Effector CD4-positive, alpha-beta T cell (primary cell): ENCODE results near the gene OR2A42. TPM values are rescaled to one million over a fixed set of nuclear protein-coding genes. Genes with fewer than 3 reads are reported as not detected.
"Not testable (repeated sequence)": the region's sequence is repeated elsewhere in the genome, so short reads cannot be mapped to it uniquely, and the experiment has no call there.

Experiments
- DNase-seq: peaks from one replicate; pipeline ENCODE4 v3.0.0-alpha.2; 2020
- total RNA-seq: gene quantifications from one replicate; lab custom pipeline; 2026; lab: John Stamatoyannopoulos, UW

The OR2A42 gene, protein sequence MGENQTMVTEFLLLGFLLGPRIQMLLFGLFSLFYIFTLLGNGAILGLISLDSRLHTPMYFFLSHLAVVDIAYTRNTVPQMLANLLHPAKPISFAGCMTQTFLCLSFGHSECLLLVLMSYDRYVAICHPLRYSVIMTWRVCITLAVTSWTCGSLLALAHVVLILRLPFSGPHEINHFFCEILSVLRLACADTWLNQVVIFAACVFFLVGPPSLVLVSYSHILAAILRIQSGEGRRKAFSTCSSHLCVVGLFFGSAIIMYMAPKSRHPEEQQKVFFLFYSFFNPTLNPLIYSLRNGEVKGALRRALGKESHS
- not detected for total RNA-seq

DNA sequence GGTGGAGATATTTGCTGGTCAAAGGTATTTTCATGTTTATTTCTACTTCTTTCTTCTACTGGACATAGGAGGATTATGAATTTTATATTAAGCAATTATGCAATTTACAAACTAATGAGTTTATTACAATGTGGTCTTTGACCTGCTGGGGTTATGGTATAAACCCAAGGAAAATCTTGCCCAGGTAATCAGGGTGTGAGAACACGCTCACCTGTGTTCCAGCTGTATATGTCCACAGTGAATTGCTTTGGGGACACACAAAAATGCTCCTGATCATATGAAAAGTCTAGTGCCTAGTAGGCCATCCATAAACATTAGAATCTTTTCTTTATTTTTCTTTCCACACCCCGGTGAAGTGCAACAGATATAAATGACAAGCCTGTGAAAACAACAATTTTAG is at the start of gene OR2A42:
Gene OR2A42, minus strand, starts transcription at position 241 of the 400 bp plus-strand sequence. CDS start 6,762 bp downstream, outside the sequence.
- DNase-seq = not testable (repeated sequence)

DNA sequence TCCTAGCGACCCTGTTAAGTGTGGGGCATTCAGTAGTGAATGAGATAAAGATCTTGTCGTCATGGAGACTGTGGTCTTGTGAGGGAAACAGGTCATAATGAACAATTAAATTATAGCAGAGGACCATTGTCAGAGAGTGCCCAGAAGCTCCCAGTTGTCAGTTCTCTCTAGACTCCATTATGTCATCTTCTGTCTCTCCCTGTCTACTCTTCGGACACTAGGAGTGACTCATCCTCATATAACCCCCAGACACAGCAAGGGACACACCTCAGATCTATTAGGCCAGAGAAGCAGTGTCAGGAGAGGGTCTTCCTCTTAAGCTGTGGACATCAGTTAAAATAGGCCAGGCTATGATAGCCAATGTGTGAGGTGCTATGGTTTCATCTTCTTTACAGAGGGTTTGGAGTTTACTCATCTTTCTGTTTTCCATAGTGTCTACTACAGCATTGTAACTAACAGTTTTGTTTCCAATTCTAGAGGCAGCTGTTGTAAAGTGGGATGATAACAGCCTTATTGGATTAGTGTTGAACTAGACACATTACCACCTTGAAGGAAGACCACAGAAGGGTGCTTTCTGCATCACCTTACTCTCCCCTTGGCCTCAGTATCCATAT is 47.9 kb upstream of the OR2A42 start:
- DNase-seq = not testable (repeated sequence)

DNA sequence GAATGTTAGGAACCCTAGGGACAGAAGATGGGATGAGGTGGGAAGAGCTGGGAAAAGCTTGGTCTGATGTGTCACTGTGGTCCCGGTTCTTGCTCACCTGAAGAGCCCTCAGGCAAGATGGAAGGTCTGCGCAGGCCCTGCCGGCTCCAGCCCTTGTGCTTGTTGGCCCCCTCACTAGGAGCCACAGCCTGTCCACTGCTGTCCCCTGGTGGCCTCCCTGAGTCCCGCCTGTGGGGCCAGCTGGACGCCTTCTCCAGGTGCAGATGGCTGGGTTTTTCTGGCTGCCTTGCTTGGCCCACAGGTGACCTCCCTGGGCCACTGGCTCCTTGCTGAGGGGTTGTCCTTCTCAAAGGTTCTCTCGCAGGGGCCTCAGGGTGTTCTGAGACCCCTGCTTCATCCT is 44.3 kb upstream of the OR2A42 start:
- DNase-seq = not testable (repeated sequence)

DNA sequence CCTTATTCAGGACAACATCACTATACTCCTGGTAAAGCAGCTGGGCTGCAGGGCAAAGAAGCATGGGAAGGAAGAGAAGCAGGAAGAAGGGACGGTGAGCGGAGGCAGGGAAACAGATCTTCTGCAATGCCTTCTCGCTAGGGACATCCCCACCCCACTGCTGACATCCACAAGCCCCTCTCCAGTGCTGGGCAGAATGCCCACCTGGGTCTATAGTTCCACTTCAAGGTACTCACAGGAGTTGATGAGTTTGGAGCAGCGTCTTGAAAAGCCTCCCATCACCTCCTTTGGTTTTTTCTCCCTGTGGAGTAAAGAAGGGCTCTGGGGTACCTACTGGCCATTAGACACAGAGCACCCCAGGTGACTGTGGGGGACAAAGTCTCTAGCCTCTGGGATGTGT is 43.1 kb upstream of the OR2A42 start:
- not testable (repeated sequence) for DNase-seq

DNA sequence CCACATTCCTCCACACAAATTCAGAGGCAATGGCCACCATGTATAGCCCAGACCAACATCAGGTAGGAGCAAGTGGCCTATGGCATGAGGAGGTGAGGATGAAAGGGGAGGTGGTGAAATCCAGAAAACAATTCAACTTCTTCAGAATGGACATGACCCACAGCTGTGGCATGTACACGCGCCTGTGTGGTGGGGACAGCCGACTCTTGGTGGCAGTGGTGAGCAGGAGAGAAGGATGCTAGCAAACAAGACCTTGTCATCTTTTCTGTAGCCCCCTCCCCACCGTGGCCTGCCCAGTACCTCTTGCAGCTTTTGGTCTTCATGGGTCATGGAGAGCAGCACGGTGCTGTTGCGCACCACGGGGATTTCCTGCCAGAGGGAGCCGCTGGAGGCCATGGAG is 42.6 kb upstream of the OR2A42 start:
- DNase-seq = not testable (repeated sequence)

DNA sequence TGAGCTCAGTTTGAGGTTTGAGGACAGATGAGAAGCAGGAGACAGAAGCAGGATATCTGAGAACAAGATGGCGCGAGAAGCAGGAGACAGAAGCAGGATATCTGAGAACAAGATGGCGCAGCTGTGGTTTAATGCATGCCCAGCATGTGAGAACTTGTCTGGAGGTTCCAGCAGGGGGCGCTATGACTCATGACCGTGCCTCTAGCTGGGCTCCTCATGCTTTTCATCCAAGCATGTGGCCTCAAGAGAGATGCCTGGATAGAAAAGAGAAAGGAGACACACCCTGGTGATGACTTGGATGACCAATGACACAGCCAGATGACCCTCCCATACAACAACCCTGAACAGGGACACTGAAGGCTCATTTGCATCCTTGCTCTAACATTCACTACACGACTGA is 40.6 kb upstream of the OR2A42 start:
- not testable (repeated sequence) for DNase-seq

DNA sequence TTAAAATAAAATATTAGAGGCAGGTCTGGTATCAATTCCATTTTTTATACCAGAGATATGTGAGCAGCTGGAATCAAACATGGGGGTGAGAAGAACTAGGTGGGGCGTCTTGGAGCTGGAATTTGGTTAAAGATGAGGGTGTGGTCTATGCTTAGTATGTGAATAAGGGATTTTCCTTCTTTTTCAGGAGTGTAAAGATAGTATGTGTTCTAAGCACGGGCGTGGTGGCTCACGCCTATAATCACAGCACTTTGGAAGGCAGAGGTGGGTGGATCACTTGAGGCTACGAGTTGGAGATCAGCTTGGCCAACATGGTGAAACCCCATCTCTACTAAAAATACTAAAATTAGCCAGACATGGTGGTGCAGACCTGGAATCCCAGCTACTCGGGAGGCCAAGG is 35.9 kb upstream of the OR2A42 start:
- not testable (repeated sequence) for DNase-seq

DNA sequence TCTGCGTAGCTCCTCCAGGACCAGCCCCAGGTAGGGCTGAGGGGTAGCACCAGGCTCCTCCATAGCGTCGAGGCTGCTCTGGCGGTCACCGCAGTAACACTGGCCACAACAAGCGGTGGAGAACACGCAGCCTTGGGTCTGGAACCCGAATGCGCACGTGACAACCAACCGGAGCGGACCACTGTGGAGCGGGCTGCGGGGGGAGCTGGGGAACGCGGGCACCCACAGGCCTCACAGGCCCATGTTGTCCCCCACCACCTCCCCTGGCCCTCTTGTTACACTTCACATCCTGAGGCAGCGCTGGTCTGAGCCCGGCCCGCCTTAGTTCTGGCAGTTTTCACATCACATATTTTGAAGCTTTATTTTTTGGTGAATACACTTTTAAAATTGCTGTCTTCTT is 29.8 kb upstream of the OR2A42 start, which contains the start of gene CTAGE8:
Gene CTAGE8, minus strand, starts transcription at position 101 of the 400 bp plus-strand sequence. Its CDS starts 38 bp downstream, at position 63.
- DNase-seq = not testable (repeated sequence)

DNA sequence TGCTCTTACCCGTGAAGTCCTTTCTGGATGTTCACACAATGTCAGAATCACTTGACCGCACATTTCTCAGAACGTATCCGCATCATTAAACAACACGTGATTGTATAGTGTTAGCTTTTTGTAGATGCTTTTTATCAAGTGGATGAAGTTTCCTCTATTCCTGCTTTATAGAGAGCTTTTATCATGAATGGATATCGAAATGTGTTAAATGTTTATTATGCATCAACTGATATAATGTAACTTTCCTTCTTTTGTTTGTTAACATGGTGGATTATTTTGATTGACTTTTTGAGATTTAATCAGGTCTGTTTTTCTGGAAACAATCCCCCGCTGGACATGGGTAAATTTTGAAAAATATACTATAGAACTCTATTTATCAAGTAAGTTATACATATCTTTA is 25.3 kb upstream of the OR2A42 start, which contains the start of gene OR2A7:
Gene OR2A7, minus strand, starts transcription at position 101 of the 400 bp plus-strand sequence. CDS start 5,164 bp downstream, outside the sequence.
- not testable (repeated sequence) for DNase-seq

DNA sequence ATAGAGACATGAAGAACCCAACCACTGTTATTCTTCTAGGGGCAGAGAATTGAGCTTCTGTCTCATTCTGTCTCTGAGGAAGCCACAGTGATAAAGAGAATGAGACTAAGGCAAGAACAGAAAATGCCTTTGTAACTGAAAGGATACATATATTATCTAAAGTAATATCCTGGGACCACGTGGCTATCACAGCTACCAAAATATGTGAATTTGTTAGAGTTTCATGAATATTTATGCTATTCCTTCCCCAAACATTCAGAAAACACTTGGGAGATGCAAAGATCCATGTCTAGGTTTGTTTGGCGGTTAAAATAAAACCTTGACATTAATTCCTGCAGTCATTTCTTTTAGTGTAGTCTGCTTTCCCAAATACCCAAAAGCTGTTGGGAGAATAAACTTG is 22.7 kb upstream of the OR2A42 start:
- not testable (repeated sequence) for DNase-seq

DNA sequence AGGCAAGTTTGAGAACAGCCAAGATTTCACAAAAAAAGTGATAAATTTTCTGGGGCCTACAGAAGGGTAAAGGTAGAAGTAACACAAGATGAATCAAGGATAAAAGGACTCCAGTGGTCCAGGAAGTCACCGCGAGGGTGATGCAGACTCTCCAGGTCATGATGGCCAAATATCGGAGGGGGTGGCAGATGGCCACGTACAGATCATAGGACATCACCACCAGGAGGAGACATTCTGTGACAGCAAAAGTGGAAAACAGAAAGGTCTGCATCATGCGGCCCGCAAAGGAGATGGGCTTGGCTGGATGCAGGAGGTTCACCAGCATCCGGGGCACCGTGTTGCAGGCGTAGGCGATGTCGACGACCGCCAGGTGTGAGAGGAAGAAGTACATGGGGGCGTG is 19.7 kb upstream of the OR2A42 start:
- not testable (repeated sequence) for DNase-seq

DNA sequence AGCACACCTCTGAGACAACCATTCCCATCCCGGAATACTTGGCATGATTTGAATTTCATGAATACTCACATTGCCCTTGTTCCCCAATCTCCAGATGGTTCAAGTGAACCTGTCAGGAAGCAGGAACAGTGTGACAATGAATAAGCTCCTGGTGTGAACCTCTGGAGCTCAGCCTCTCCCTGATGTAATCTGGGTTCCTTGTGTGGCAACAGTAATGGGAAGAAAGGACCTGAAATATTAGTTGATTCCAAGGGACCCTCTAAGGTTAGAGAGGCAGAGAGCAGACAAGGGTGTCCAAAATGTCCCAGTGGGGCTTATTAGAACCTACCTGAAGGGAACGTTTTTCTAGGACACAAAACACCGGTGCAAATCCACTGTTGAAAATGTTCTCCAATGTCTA is 16.7 kb upstream of the OR2A42 start:
- no peak for DNase-seq

DNA sequence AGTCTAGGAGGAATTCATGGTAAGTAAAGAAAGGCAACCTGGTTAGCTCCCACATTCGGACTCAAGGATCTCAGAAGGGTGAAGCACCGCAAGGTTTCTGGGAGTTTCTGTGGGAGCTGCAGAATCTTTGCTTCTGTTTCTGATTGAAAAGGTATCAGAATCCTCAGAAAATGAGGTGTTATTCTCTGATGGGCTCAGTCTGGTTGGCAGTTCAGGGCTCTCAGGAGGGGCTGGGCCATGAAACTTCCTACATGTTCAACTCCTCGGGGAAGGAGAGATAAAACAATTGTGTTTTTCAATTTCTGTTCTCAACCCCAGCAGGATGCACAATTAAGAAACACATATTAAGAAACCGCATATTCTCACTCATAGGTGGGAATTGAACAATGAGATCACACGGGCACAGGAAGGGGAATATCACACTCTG is 16.1 kb upstream of the OR2A42 start:
- DNase-seq = no peak

DNA sequence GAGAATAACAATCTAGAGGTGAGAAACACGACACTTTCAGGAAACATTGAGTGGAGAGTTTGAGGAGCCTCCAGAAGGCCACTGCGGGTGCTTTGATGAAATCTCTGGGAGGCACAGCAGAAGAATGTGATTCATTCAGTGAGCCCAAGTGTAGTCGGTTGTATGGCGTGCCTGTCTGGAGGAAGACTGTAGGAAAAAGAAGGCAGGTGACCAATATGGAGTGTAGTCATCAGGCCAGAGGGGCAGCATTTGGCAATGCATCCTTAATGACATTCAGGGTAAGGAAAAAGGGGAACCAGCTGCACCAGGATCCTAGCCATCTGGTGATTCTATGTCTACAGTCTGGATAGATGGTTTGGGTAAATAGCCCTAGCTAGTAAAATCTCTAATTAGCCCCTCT is 12.9 kb upstream of the OR2A42 start:
- DNase-seq = not testable (repeated sequence)

DNA sequence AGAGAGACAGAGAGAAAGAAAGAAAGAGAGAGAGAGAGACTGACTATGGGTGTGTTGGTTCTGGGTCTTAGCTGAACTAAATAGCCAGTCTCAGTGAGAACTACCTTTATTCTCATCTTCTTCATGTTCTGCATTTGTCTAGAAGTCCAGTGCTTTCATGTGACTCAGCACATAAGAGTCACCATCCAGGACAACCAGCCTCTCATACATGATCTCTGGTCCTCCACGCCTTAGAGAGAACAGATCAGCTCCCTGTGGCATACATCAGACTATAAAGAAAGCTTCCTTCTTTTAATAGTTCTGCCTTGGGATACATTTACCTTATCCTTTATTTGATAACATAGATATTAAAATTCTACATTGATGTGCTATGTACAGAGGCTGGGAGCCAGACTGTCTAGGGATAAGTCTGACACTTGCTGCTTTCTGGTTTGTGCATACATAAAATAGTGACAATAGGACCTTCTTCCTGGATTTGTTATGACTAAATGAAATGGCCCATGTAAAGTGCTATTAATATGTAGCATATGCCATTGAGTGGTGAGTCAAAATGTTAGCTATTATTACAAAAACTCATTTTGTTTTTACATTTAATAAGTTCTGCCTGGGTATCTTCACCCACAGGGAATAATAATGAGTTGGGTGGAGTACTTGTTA is 8.4 kb upstream of the OR2A42 start:
- DNase-seq = not testable (repeated sequence)

DNA sequence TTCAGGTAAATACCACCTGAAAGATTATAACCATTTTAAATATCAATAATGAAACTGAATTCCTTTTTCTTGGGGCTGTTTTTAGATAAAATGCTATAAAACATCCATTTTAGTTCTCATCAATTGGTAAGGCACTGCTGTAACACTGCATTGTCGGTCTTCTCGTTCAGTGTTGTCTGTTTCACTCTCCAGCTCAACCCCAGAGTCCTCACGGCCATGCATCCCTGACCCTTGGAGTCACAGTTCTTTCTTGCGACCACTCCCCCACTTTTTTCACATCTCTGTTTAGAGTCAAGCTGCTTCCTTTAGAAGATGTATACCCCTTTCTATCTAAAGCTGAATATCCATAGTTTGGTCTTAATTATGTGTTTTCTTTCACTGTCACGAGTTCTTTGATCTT is 7.6 kb upstream of the OR2A42 start:
- not testable (repeated sequence) for DNase-seq

DNA sequence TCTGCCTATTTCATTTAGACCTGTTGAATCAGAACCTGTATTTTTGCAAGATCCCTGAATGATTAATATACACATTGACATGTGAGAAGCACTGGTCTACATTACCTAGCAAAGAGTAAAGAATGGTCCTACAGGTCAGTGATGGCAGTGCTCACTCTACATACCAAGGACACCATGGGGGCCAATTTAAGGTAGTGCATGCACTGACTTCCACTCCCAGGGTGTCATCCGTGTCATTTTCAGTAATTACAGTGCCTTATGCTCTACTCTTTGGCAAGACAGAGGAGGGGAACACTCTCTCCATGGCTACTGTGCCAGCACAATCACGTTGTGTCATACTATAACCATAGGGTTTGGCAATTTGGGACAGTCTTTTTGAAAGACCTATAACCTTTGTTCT is 6.0 kb upstream of the OR2A42 start:
- DNase-seq = not testable (repeated sequence)

DNA sequence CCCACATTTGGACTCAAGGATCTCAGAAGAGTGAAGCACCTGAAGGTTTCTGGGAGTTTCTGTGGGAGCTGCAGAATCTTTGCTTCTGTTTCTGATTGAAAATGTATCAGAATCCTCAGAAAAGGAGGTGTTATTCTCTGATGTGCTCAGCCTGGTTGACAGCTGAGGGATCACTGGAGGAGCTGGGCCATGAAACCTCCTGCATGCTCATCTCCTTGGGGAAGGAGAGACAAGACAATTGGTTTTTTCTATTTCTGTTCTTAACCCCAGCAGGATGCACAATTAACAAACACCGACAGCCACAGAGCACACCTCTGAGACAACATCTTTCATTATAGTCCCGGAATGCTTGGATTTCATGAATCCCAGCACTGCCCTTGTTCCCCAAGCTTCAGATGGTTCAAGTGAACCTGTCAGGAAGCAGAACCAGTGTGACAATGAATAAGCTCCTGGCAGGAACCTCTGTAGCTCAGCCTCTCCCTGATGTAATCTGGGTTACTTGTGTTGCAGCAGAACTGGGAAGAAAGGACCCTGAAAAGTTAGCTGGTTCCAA is 799 bp downstream of the OR2A42 start:
- DNase-seq = not testable (repeated sequence)

DNA sequence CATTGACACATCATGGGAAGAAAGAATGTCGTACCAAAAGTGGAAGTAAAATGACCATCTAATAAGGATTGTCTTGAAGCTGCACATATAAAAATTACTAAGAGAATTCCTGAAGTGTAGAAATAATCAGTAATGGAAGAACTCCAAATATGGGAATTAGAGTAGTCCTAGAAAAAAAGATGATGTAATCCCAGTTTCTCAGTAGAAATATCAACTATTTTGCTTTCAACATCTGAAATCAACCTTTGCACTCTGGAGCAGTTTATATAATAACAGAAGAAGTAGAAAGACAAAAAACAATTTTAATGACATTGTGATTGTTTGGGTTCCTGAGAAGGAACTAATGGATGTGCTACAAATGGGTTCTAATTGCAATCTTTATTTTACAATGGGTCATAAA is 6.4 kb downstream of the OR2A42 start:
- not testable (repeated sequence) for DNase-seq

DNA sequence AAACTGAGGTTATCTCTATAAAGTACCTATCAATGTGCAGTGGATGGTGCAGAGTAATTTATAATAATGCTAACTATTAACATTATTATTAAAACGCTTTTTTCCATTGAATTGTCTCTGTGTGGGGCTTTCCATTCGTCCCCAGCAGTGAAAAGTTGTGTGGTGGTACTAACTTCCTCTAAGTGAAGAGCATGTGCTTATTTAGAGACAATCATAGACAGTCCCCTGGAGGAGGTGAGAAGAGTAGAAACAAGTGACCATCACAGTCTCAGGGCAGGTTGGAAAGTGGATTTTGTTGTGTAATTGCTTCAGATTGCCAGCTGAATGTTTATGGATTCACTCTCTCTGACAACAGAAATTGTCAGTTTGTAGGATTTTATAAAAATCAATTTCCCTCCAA is 8.4 kb downstream of the OR2A42 start:
- not testable (repeated sequence) for DNase-seq

DNA sequence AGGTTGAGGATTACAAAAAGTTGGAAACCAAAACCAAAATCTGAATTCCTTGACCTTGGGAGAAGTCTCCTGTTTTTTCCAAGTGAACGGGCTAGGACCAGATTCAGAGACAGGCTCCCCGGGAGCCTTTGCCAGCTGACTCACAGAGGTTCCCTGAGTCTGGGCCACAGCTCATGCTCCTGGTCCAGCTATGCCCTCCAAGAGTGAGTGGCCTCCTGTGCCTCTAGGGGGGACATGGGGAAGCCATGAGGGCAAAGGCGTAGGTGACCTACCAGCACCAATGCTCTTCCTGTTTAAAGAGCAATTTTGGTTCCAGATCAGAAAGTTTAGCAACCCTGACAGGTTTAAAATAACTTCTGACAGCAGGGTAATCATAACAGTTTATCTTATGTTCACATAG is 10.6 kb downstream of the OR2A42 start:
- DNase-seq = not testable (repeated sequence)

DNA sequence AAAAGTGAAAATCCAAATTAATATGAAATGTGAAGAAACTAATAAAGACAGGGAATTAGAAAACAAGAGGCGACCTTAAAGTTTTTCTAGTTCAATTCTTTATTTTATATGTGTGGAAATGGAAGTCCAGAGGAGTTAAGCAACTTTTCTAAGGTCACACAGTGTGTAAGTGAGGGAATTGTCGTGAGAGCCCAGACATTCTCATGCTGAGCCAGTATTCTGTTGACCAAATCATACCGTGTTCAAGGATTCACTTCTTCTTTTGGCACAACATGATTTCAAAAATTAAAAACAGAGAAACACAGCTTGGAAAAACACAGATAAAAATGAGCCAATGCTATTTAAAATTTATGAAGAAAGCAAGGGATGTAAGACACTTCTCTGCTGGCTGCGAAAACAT is 12.5 kb downstream of the OR2A42 start:
- DNase-seq = not testable (repeated sequence)

DNA sequence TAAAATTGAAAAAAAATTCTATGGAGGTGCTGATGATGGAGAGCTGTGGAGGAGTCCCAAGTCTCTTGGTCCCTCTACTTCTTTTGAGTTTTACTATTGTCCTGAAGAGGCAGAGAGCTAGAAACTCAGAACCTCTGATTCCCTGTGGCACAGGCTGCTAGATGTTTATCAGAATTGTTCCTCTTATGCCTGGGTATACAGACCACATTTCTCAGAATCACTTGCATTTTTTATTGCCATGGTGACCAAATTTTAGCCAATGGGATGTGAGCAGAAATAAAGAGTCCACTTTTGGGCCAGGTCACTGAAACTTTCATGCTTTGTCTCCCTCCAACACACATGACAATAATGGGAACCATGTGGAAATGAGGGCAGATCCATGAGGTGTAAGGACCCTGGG is 15.7 kb downstream of the OR2A42 start:
- DNase-seq = not testable (repeated sequence)
